B cell (primary cell): ENCODE data around the gene LALBA. TPM values are rescaled to one million over a fixed set of nuclear protein-coding genes. Genes with fewer than 3 reads are reported as not detected.
"Not testable (repeated sequence)": the region's sequence is repeated elsewhere in the genome, so short reads cannot be mapped to it uniquely, and the experiment has no call there.

Experiments
- ATAC-seq: fragments of 200-7000 bp; cut with Tn5 transposase; one replicate; pipeline ENCODE4 v1.10.0; 2021; ENCODE audit warnings: low read depth, mild to moderate bottlenecking, moderate number of reproducible peaks, moderate library complexity
- CTCF ChIA-PET: fragments of 350-600 bp; sonication (Branson Sonifier 250); formaldehyde crosslinking; loops from one replicate; lab custom pipeline; 2021; ENCODE audit warnings: antibody characterized with exemption, inconsistent platforms; lab: Charles Lee
- POLR2A ChIA-PET: fragments of 350-600 bp; sonication (Branson Sonifier 250); formaldehyde crosslinking; loops from one replicate; lab custom pipeline; 2021; ENCODE audit warnings: antibody characterized with exemption; lab: Charles Lee
- DNase-seq: peaks from one replicate; pipeline ENCODE4 v3.0.0; 2013
- H2AFZ ChIP-seq: 2 replicates; pipeline ENCODE4 v1.6.1; 2012; ENCODE audit warnings: mild to moderate bottlenecking, low read depth, low read length; ENCODE audit not compliant: insufficient read depth, poor library complexity, severe bottlenecking
- H3K27ac ChIP-seq, 2 donors: 1 replicate in 1 of 2; 2 replicates in 1 of 2; pipeline ENCODE4 v1.5.1; 2012 to 2013; ENCODE audit warnings: low read length in 2 of 2, mild to moderate bottlenecking in 2 of 2, moderate library complexity in 1 of 2
- H3K27me3 ChIP-seq, 4 experiments: fragments of 200-600 bp in 1 of 4; sonication (generic) in 1 of 4; replicated peaks in 1 of 4; 1 replicate in 2 of 4; 2 replicates in 2 of 4; pipeline versions ENCODE4 v1.6.1 to v1.7.0; 2013 to 2016; ENCODE audit warnings: low read length in 3 of 4, mild to moderate bottlenecking in 2 of 4, mixed read lengths in 1 of 4, moderate library complexity in 1 of 4; ENCODE audit not compliant: insufficient read depth in 4 of 4, control insufficient read depth in 3 of 4; ENCODE audit errors: control extremely low read depth in 1 of 4
- H3K36me3 ChIP-seq, 2 experiments: replicated peaks in 1 of 2; 1 replicate in 1 of 2; 2 replicates in 1 of 2; pipeline versions ENCODE4 v1.6.1 to v1.7.1; 2013; ENCODE audit warnings: low read length in 1 of 2; ENCODE audit not compliant: insufficient read depth in 2 of 2, control insufficient read depth in 1 of 2; ENCODE audit errors: control extremely low read depth in 1 of 2, extremely low read depth in 1 of 2
- H3K4me1 ChIP-seq, 2 donors: fragments of 200-600 bp in 1 of 2; sonication (generic) in 1 of 2; 1 replicate in 1 of 2; 2 replicates in 1 of 2; pipeline versions ENCODE4 v1.5.1 to v1.6.1; 2013 to 2017; ENCODE audit warnings: low read length in 2 of 2; ENCODE audit not compliant: control insufficient read depth in 2 of 2, insufficient read depth in 2 of 2
- H3K4me2 ChIP-seq: replicated peaks from 2 replicates; pipeline ENCODE3; 2012; ENCODE audit warnings: mild to moderate bottlenecking, low read depth, low read length; ENCODE audit not compliant: poor library complexity, severe bottlenecking
- H3K4me3 ChIP-seq, 5 experiments: fragments of 200-600 bp in 1 of 5; sonication (generic) in 1 of 5; 1 replicate in 3 of 5; 2 replicates in 2 of 5; pipeline versions ENCODE4 v1.5.1 to v1.7.0; 2011 to 2016; ENCODE audit warnings: low read length in 4 of 5, mild to moderate bottlenecking in 4 of 5, low read depth in 2 of 5, control low read depth in 1 of 5, moderate library complexity in 1 of 5; ENCODE audit not compliant: insufficient read depth in 1 of 5; ENCODE audit errors: control extremely low read depth in 1 of 5, extremely low read depth in 1 of 5
- H3K79me2 ChIP-seq: fragments of 200-600 bp; sonication (generic); one replicate; pipeline ENCODE4 v1.6.0; 2016; ENCODE audit warnings: low read length; ENCODE audit not compliant: control insufficient read depth, insufficient read depth
- H3K9ac ChIP-seq: fragments of 200-600 bp; sonication (generic); 2 replicates; pipeline ENCODE4 v1.6.1; 2017; ENCODE audit warnings: mild to moderate bottlenecking, low read length, moderate library complexity
- H3K9me3 ChIP-seq, 3 donors: one replicate each; pipeline versions ENCODE4 v1.6.1 to v1.7.1; 2013; ENCODE audit warnings: low read length in 2 of 3; ENCODE audit not compliant: control insufficient read depth in 2 of 3, insufficient read depth in 1 of 3; ENCODE audit errors: control extremely low read depth in 1 of 3
- H4K20me1 ChIP-seq: 2 replicates; pipeline ENCODE4 v1.6.0; 2012; ENCODE audit warnings: mild to moderate bottlenecking, low read length; ENCODE audit not compliant: insufficient read depth, control insufficient read depth, poor library complexity, severe bottlenecking
- H3K27ac Mint-ChIP-seq: one replicate; pipeline ENCODE4 v1.8.0; 2021; ENCODE audit warnings: mixed read lengths
- H3K27me3 Mint-ChIP-seq: one replicate; pipeline ENCODE4 v1.8.0; 2021; ENCODE audit warnings: mixed read lengths
- H3K4me1 Mint-ChIP-seq: one replicate; pipeline ENCODE4 v1.8.0; 2021; ENCODE audit warnings: mixed read lengths
- H3K4me3 Mint-ChIP-seq: one replicate; pipeline ENCODE4 v1.8.0; 2021; ENCODE audit warnings: mixed read lengths
- H3K9me3 Mint-ChIP-seq: one replicate; pipeline ENCODE4 v1.8.0; 2022; ENCODE audit warnings: mixed read lengths; ENCODE audit not compliant: insufficient read depth
- CTCF ChIP-seq: fragments of 200-600 bp; IDR thresholded peaks from one replicate; pipeline ENCODE4 v1.8.0; 2022; ENCODE audit warnings: antibody characterized with exemption, mild to moderate bottlenecking
- EZH2 ChIP-seq: IDR thresholded peaks from 2 replicates; pipeline ENCODE4 v1.6.1; 2012; ENCODE audit warnings: borderline replicate concordance, low read depth, mild to moderate bottlenecking, moderate library complexity, low read length; ENCODE audit not compliant: insufficient read depth, poor library complexity, severe bottlenecking
- WGBS: methylation state at CpG from one replicate; pipeline ENCODE4 v1.1.5; 2013; ENCODE audit warnings: missing lambda C conversion rate; ENCODE audit not compliant: insufficient coverage; 5-methylcytosine and 5-hydroxymethylcytosine counted together
- intact Hi-C: fragments of 100-400 bp; cut with micrococcal nuclease; formaldehyde crosslinking; loops from one replicate; pipeline ENCODE4 v1.10.0; 2022
- polyA plus RNA-seq: library from polyadenylated mRNA; depleted of rRNA; stranded (reverse); fragments of >200 nt; gene quantifications from 2 replicates; pipeline ENCODE4 v1.2.3, GENCODE V29; 2012
- total RNA-seq, 2 donors: library from RNA; stranded (reverse); fragments of 120-200 nt in 1 of 2; gene quantifications; 1 replicate in 1 of 2; 2 replicates in 1 of 2; pipeline versions ENCODE4 v1.2.3 to v1.2.4, GENCODE V29; 2013 to 2022

Gene LALBA
- total and polyA plus RNA-seq, 2 donors (not counting 1 experiment from before 2014, with no cell fraction given), result not detected

- no peaks in the 10 kb centered on the region for H3K36me3 ChIP-seq
- intact Hi-C loops, result no loop called here
- ATAC-seq (no peak), DNase-seq (no peak)
- Mint-ChIP-seq H3K27ac (no peak overlapping the region), H3K4me3 (no peak overlapping the region), H3K9me3 (no peaks in the 10 kb centered on the region), H3K4me1 (no peaks in the 10 kb centered on the region), H3K27me3 (peaks cover 28% of the 10 kb centered on the region)
- POLR2A ChIA-PET, result no interaction called here
- H3K79me2 ChIP-seq, result no peaks in the 10 kb centered on the region
- H4K20me1 ChIP-seq, result no peaks in the 10 kb centered on the region
- H3K4me2 ChIP-seq, result no peak overlapping the region
- CTCF ChIA-PET, result no interaction called here
- H3K9me3 ChIP-seq, result peaks cover 0 to 5% (median 0%) of the 10 kb centered on the region in 3 donors
- no peak overlapping the region for H2AFZ ChIP-seq
- WGBS, result 94% methylated on average over 40 of the region's 44 CpGs
- H3K9ac ChIP-seq, result no peak overlapping the region
- no peak overlapping the region for H3K27ac ChIP-seq
- peaks cover 0 to 3% (median 0%) of the 10 kb centered on the region in 4 experiments for H3K27me3 ChIP-seq
- H3K4me1 ChIP-seq, result no peaks in the 10 kb centered on the region
- H3K4me3 ChIP-seq, result no peak overlapping the region
- TF ChIP-seq EZH2, result no peak
- TF ChIP-seq CTCF, result no peak
Observed at GRCh38 chr12:48527891-48528670, 41.8 kb downstream of the LALBA start.

GRCh38 chr12:48525332-48525731, 44.5 kb downstream of the LALBA start, which contains the start of gene OR8S1:
OR8S1 (plus strand) TSS chr12:48525632; CDS start chr12:48525632, 0 bp downstream.
- CTCF ChIA-PET, result no interaction called here
- H3K27ac ChIP-seq, result no peak within 1 kb of the TSS
- no peaks in the 10 kb centered on the region for H3K36me3 ChIP-seq
- H3K4me3 Mint-ChIP-seq, result no peak within 1 kb of the TSS
- no peak within 1 kb of the TSS for H3K27ac Mint-ChIP-seq
- POLR2A ChIA-PET, result no interaction called here
- H3K27me3 ChIP-seq, result peaks cover 0 to 3% (median 0%) of the 10 kb centered on the region in 4 experiments
- H2AFZ ChIP-seq, result no peak within 1 kb of the TSS
- no peak for ATAC-seq
- peaks cover 0 to 7% (median 0%) of the 10 kb centered on the region in 3 donors for H3K9me3 ChIP-seq
- H3K79me2 ChIP-seq, result no peaks in the 10 kb centered on the region
- H3K9me3 Mint-ChIP-seq, result no peaks in the 10 kb centered on the region
- no peak within 1 kb of the TSS for H3K4me2 ChIP-seq
- no peaks in the 10 kb centered on the region for H3K4me1 ChIP-seq
- WGBS, result 100% methylated on average over 4 of the region's 5 CpGs
- TF ChIP-seq CTCF, result no peak
- H3K4me3 ChIP-seq, result no peak within 1 kb of the TSS
- no peaks in the 10 kb centered on the region for H3K4me1 Mint-ChIP-seq
- no peaks in the 10 kb centered on the region for H4K20me1 ChIP-seq
- H3K9ac ChIP-seq, result no peak within 1 kb of the TSS
- no peak for DNase-seq
- intact Hi-C loops, result no loop called here
- H3K27me3 Mint-ChIP-seq, result peaks cover 25% of the 10 kb centered on the region

GRCh38 chr12:48520381-48520780, 49.5 kb downstream of the LALBA start:
- H3K4me3 Mint-ChIP-seq, H3K27ac Mint-ChIP-seq, H3K79me2 ChIP-seq, CTCF ChIA-PET, H3K4me3 ChIP-seq, H3K27ac ChIP-seq, intact Hi-C loops, H3K4me1 Mint-ChIP-seq, H3K9me3 Mint-ChIP-seq, ATAC-seq, H3K9ac ChIP-seq, H4K20me1 ChIP-seq, POLR2A ChIA-PET, H3K27me3 ChIP-seq, H3K36me3 ChIP-seq, H2AFZ ChIP-seq, H3K4me1 ChIP-seq, H3K4me2 ChIP-seq, H3K9me3 ChIP-seq, DNase-seq: not testable (repeated sequence)
- 95% methylated on average over 17 of the region's 24 CpGs for WGBS
- H3K27me3 Mint-ChIP-seq, result peaks cover 10% of the 10 kb centered on the region
